NK-92 treated with Interleukin-12 subunit alpha and Interleukin-12 subunit beta, amount 100 ng/mL, for 24 hours (cell line): ENCODE data around the gene LGR4.

Experiments used
- DNase-seq: peaks from one replicate; lab custom pipeline; 2025; lab: John Stamatoyannopoulos, UW

Gene LGR4

GRCh38 chr11:27379449-27379848, 93.1 kb downstream of the LGR4 start:
- DNase-seq = no peak

- DNase-seq = no peak
These were observed 97.2 kb downstream of the LGR4 start for GRCh38 chr11:27375370-27375769.

- no peak for DNase-seq
These were observed 98.6 kb downstream of the LGR4 start for GRCh38 chr11:27373856-27374602.

GRCh38 chr11:27373392-27373791, 99.2 kb downstream of the LGR4 start:
- DNase-seq = no peak

- DNase-seq = no peak
These were observed 100.4 kb downstream of the LGR4 start for GRCh38 chr11:27372164-27372563.

- DNase-seq = no peak
These were observed 101.1 kb downstream of the LGR4 start for GRCh38 chr11:27371489-27371888.

GRCh38 chr11:27370374-27370773, 102.2 kb downstream of the LGR4 start:
- DNase-seq = no peak

DNA sequence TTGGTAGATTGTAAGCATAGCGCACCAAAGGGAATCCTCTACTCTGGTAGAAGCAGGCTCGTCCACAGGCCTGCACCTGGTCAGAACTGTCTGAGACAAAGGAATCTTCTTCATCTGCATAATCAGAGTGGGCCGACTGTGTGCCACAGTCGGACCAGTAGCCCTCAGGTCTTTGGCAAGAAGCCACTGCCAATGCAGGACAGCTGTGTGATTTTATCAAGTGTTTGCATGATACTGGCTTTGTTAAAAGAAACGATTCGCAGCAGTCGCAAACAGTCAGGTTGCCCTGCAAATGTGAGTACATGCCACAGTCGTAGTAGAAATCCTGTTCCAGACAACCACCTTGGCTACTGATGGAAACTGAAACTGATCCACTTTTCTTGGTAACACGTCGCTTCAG, 104.7 kb downstream of the LGR4 start:
- no peak for DNase-seq

DNA sequence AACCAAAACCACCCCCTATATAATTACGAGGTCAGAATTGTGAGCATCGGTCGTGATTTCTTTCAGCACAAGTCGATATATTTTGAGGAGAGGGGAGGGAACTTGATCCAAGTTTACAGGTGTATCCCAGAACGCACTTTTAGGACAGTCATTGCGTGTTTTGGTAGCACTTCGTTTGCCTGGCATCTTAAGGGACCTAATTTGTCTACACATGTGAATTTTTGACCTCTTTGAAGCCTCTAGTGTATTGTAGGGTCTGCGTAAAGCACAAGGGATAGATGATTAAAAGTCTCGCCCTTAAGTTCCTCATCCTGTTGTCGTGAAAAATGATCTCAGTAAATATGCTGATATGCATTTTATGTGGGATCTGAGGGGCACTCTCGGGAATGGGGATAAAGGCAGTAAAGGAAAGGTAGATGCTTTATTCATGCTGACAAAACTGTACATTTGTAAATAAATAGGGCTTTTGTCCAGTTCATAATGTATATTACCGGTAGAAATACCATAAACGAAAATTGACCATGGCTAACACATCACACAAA, 108.9 kb downstream of the LGR4 start:
- no peak for DNase-seq

DNA sequence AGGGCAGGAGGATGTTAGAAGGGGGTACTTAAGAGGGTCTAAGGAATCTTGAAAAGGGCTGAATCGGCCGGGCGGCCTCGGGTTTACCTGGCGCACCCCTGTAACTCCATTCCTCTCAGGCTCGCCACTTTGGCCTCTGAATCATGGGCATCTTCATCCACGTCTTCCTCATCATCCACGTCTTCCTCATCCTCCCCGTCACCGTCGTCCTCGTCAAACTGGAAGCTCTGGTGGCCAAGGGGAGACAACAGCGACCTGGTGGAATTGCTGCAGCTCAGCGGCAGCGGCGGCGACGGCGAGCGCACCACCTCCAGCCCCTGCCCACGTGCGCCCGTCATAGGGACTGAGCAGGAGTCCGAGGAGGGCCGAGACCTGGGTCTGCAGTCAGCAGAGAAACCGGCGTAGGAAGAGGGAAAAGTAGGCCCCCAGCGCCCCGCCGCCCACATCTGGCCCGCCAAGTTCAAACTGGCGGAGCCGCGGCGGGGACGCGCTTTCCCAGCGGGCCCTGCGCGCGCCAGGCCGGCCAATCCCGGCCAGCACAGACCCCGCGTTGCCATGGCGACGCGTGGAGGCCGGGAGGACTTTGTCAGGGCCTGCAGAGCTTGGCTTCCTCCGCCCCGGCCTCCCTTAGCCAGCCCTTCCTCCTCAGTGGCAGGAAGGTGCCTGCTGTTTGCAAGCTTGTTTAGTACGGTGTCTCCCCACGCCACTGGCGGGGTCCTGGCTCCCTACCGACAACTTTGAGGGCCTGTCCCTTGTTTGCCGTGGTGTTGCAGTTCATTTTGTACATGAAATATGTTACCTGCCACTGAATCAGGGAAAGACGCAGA, 109.6 kb downstream of the LGR4 start, which contains the start of gene CCDC34:
CCDC34 (minus strand) TSS at position 467 of the 827 bp plus-strand sequence; CDS start at position 446, 21 bp downstream.
- DNase-seq = no peak

DNA sequence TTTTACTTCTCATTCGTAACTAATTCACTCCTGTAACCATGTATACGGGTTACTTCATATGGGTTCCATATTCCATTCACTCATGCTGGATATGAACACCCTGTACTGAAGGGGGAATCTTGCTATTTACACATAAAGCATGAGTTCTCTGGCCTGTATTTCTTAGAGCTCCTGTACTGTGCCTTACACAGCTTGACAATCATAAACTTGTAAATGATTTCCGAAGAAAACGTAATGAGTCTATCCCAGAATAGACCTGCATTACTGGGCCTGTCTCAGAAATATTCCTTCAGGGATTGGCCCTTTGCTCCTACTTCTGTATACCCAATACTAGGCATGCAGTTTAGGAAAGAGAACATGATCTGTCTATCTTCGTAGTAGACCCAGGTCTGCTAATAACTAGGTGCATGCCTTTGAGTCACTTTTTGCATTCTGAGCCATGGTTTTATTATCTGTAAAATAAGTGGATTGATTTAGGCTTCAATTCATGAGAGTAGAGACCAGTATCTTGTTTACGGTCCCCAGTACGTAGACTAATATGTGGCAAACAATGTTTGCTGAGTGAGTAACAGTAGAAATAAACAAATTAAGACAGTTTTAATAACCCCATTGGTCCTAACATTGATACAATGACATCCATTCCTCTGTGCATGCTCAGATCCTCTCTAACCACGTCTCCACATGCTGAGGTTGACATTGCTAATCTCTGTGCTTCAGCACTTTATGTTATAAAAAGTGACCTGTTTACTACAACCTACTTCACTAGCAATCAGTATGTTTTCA, 110.8 kb downstream of the LGR4 start:
- DNase-seq = no peak

DNA sequence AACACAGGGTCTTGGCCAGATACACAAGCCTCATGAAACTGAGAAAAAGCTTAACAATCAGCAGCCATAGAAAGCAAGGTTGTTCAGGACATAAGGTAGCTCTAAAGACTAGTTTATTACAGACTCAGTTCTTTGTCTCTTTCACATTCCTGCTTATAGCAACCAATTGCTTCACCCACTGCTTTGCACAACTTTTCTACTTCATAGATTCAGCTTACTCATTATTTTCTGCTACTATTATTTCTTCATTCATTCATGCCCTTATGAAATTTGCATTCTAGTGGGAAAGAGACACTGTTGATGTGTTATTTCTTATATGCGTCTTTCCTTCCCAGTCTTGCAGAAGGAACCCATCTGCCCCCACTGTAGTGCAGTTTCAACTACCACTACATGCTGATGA, 114.3 kb downstream of the LGR4 start:
- no peak for DNase-seq

DNA sequence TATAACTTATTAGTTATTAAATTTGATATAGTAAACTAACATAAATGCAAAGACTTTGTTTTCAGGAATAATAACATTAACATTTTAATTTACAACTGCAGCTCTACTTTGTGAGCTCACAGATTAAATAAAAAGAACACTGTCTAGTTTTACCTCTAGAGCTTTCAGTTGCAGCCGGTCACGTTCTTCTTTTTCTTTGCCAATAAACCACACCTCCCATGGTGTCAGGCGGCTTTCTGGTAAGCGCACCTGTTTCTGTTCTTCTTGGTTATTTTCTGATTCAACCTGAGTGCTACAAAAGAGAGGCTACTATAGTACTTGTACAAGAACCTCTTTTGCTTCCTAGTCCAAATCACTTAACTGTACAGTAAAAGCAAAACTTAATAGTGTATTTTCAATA, 115.3 kb downstream of the LGR4 start:
- DNase-seq = no peak

GRCh38 chr11:27356624-27357222, 115.9 kb downstream of the LGR4 start:
- DNase-seq = no peak

- no peak for DNase-seq
These were observed 117.0 kb downstream of the LGR4 start for GRCh38 chr11:27355575-27356104.

DNA sequence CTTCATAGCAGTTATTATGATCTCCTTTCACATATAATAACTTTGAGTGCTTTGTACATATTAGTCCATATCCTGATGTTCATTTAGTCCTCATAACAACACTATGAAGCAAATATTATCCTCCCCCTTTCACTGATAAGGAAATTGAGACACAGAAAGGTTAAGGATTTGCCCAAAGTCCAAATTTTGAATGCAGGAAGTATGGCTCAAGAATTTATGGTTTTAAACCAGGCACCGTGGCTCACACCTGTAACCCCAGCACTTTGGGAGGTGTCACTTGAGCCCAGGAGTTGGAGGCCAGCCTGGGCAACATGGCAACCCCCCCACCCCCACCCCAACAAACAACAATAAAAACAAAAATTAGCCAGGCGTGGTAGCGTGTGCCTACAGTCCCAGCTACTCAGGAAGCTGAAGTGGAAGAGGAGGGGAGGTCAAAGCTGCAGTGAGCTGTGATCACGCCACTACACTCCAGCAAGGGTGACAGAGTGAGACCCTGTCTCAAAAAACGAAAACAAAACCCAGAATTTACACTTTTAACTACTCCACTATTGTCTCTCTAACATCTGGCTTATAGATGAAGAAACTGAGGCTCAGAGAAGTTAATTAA, 118.1 kb downstream of the LGR4 start:
- DNase-seq = no peak

DNA sequence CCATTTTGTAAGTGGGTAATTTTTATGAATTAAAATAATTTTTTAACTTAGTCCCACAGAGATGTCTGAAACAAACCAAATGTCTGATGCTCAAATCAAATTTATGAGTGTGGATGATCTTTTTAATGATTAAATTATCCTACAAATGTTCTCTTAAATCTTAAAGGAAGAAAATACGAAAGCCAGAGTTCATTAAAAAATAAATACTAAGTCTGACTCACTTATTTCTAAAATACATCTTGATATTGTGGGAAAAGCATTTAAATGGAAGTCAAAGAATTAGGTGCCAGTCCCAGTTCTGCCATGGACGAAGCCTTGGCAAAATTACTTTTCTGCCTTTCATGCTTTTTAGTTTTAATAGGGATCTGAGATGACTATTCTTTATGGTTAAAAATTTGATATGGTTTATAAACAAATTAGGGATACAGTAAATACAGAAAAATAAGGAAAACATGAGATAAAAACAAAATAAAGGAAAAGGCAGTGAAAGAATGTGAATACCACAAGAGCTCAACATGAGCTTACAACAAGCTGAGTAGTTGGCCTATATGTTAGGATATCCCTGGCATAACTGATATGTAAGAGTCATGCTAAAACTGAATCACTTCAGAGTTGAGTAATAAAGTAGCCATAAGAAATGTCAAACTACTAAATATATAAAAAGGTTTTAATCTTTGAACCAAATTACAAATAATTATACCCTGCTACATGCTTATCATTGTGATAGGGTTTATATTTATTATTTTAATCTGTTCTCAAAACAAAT, 118.8 kb downstream of the LGR4 start:
- no peak for DNase-seq

GRCh38 chr11:27352781-27353180, 119.8 kb downstream of the LGR4 start:
- DNase-seq = no peak

DNA sequence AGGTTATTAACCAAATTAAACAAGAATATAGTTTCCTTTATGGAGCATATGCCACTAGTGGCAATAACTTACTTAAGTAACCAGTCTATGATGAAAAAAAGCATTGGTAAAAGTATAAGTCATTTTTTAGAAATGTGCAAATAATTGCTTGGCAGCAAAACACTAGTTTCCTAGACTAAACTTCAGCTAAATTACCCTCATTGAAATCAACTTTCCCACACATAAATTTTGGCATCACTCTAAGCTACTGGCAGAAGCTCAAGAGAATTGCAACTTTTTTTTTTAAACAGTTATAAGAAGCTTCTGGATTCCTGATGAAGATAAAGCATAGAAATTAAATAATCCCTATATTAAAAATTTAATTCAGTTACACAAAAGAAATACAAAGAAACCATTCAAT, 122.1 kb downstream of the LGR4 start:
- DNase-seq = no peak

DNA sequence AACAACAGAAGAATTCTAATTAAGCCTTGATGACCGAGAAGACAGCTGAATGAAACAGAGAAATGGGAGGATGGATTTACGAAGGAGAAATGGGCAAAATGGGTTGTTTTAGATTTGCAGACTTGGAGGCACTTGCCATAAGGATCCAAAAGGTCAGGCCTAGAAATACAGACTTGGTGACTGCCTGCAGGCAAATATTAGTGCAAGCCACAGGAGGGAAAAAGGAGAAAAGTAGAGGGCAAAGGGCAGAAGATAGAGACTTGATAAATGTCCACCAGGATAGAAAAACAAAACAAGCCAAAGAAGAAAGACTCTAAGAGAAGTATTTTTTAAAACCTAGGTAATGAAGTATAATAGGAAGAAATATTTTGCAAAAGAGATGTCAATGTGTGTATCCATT, 122.7 kb downstream of the LGR4 start:
- DNase-seq = no peak
